SK-N-SH (cell line): ENCODE data around the gene AP3D1.

Source experiments
- CHD2 ChIP-seq: fragments of 150-350 bp; IDR thresholded peaks from 2 replicates; pipeline ENCODE4 v1.6.1; 2018; ENCODE audit warnings: low read length; ENCODE audit not compliant: partially characterized antibody
- CTCF ChIP-seq: fragments of 200-600 bp; sonication (generic); IDR thresholded peaks from 2 replicates; pipeline ENCODE4 v1.6.1; 2017; ENCODE audit warnings: antibody characterized with exemption, mild to moderate bottlenecking, moderate library complexity
- FOXM1 ChIP-seq: IDR thresholded peaks from 2 replicates; pipeline ENCODE4 v1.4.0; 2012; ENCODE audit warnings: low read depth, mild to moderate bottlenecking
- GABPA ChIP-seq: IDR thresholded peaks from 2 replicates; pipeline ENCODE4 v1.4.0; 2012; ENCODE audit warnings: low read depth, mild to moderate bottlenecking
- JUND ChIP-seq: IDR thresholded peaks from 2 replicates; pipeline ENCODE4 v1.4.0; 2012
- MXI1 ChIP-seq: IDR thresholded peaks from 2 replicates; pipeline ENCODE4 v1.6.1; 2012; ENCODE audit warnings: mild to moderate bottlenecking, low read depth, low read length, improper control_type of control experiment
- NFIC ChIP-seq: IDR thresholded peaks from 2 replicates; pipeline ENCODE4 v1.4.0; 2012; ENCODE audit warnings: borderline replicate concordance
- POLR2AphosphoS5 ChIP-seq: IDR thresholded peaks from 2 replicates; pipeline ENCODE4 v1.6.1; 2012; ENCODE audit warnings: low read depth, low read length
- RFX5 ChIP-seq: IDR thresholded peaks from 2 replicates; pipeline ENCODE4 v1.6.1; 2012; ENCODE audit warnings: mild to moderate bottlenecking, improper control_type of control experiment, low read length
- SIN3A ChIP-seq: IDR thresholded peaks from 2 replicates; pipeline ENCODE4 v1.6.1; 2012; ENCODE audit warnings: low read depth, mild to moderate bottlenecking, low read length, moderate library complexity, borderline replicate concordance
- TAF1 ChIP-seq: IDR thresholded peaks from 2 replicates; pipeline ENCODE4 v1.6.1; 2012; ENCODE audit warnings: low read depth, mild to moderate bottlenecking, low read length, moderate library complexity, borderline replicate concordance
- USF1 ChIP-seq: IDR thresholded peaks from 2 replicates; pipeline ENCODE4 v1.4.0; 2012; ENCODE audit warnings: low read depth, borderline replicate concordance
- TF ChIP-seq, protein P1 (sequence below): IDR thresholded peaks from 2 replicates; pipeline ENCODE4 v1.4.0; 2012; ENCODE audit warnings: low read depth, borderline replicate concordance
- TF ChIP-seq, protein P2 (sequence below): IDR thresholded peaks from 2 replicates; pipeline ENCODE4; 2012

DNA sequence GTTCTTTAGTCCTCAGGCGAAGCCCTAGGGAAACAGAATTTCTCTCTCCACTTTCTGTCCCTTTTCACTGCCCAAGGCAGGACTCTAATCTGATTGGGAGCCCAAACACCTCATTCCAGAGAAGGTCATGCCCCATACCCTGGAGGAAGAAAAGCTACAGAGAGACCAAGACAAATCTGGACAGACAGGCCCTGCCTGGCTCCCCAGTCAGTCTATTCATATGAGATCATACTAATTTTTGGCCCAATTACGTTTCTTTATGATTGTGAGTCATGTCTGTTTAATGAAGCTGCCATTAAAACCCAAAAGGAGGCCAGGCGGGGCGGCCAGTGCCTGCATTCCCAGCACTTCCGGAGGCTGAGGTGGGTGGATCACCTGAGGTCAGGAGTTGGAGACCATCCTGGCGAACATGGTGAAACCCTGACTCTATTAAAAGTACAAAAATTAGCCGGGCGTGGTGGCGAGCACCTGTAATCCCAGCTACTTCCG, 3.3 kb upstream of the AP3D1 start:
- no peak for TF ChIP-seq JUND
- no peak for TF ChIP-seq POLR2AphosphoS5
- no peak for TF ChIP-seq NFIC
- TF ChIP-seq CTCF, result no peak
- no peak for TF ChIP-seq CHD2
- TF ChIP-seq, protein P1, sequence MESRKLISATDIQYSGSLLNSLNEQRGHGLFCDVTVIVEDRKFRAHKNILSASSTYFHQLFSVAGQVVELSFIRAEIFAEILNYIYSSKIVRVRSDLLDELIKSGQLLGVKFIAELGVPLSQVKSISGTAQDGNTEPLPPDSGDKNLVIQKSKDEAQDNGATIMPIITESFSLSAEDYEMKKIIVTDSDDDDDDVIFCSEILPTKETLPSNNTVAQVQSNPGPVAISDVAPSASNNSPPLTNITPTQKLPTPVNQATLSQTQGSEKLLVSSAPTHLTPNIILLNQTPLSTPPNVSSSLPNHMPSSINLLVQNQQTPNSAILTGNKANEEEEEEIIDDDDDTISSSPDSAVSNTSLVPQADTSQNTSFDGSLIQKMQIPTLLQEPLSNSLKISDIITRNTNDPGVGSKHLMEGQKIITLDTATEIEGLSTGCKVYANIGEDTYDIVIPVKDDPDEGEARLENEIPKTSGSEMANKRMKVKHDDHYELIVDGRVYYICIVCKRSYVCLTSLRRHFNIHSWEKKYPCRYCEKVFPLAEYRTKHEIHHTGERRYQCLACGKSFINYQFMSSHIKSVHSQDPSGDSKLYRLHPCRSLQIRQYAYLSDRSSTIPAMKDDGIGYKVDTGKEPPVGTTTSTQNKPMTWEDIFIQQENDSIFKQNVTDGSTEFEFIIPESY, result no peak
- TF ChIP-seq, protein P2, sequence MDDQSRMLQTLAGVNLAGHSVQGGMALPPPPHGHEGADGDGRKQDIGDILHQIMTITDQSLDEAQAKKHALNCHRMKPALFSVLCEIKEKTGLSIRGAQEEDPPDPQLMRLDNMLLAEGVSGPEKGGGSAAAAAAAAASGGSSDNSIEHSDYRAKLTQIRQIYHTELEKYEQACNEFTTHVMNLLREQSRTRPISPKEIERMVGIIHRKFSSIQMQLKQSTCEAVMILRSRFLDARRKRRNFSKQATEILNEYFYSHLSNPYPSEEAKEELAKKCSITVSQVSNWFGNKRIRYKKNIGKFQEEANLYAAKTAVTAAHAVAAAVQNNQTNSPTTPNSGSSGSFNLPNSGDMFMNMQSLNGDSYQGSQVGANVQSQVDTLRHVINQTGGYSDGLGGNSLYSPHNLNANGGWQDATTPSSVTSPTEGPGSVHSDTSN, result no peak
- no peak for TF ChIP-seq FOXM1
- TF ChIP-seq TAF1, result no peak
- no peak for TF ChIP-seq GABPA
- no peak for TF ChIP-seq RFX5
- TF ChIP-seq USF1, result no peak
- no peak for TF ChIP-seq MXI1
- no peak for TF ChIP-seq SIN3A
